HepG2 (cell line): ENCODE data around the gene EPHA10. TPM values are rescaled to one million over a fixed set of nuclear protein-coding genes. Genes with fewer than 3 reads are reported as not detected.
A peak's percentile ranks its signal among the peaks of the same experiment; 100 is the strongest.

Source experiments
- ATAC-seq: fragments of 200-7000 bp; cut with Tn5 transposase; 3 replicates; pipeline ENCODE4 v1.9.1; 2020; ENCODE audit warnings: mild to moderate bottlenecking, moderate library complexity
- BruUV-seq: library from RNA; stranded (reverse); fragments of 400-500 nt; replicated peaks from 2 replicates; lab custom pipeline; 2021; lab: Mats Ljungman, UMichigan
- CTCF ChIA-PET: fragments of 300-600 bp; formaldehyde crosslinking; extraction: SDS; loops from one replicate; lab custom pipeline; 2021; ENCODE audit warnings: low total read pairs, inconsistent platforms, low intra/inter-chr PET ratio; lab: Yijun Ruan, JAX
- POLR2A ChIA-PET: fragments of 350-600 bp; sonication (Branson Sonifier 250); formaldehyde crosslinking; loops from one replicate; lab custom pipeline; 2020; ENCODE audit warnings: antibody characterized with exemption, inconsistent platforms; lab: Yijun Ruan, JAX
- DNase-seq: peaks from one replicate; pipeline ENCODE4 v3.0.0-alpha.2; 2015; ENCODE audit warnings: low spot score
- FAIRE-seq: peaks from 3 replicates; lab custom pipeline; 2011; peaks lifted over from hg19 to GRCh38; lab: Jason Lieb, UNC
- H2AFZ ChIP-seq: one replicate; pipeline ENCODE4 v1.6.1; 2011; ENCODE audit warnings: low read length, inconsistent platforms
- H3K27ac ChIP-seq: fragments of 300-600 bp; 3 replicates; pipeline ENCODE4 v1.8.0; 2011; ENCODE audit warnings: mixed run types, mild to moderate bottlenecking, mixed read lengths, low read length, inconsistent platforms; ENCODE audit not compliant: insufficient read depth; ENCODE audit errors: extremely low read length
- H3K27me3 ChIP-seq, 2 experiments: fragments of 200-600 bp in 1 of 2; 2 replicates in 1 of 2; 3 replicates in 1 of 2; pipeline versions ENCODE4 v1.6.0 to v1.8.0; 2011; ENCODE audit warnings: low read length in 2 of 2, mild to moderate bottlenecking in 2 of 2, moderate library complexity in 2 of 2, inconsistent platforms in 1 of 2; ENCODE audit not compliant: insufficient read depth in 2 of 2, control insufficient read depth in 1 of 2
- H3K36me3 ChIP-seq, 2 experiments: fragments of 200-600 bp in 1 of 2; replicated peaks in 1 of 2; 2 replicates in 1 of 2; 3 replicates in 1 of 2; pipeline versions ENCODE4 v1.5.1 to v1.8.0; 2011; ENCODE audit warnings: low read length in 2 of 2, inconsistent platforms in 1 of 2; ENCODE audit not compliant: insufficient read depth in 2 of 2, control insufficient read depth in 1 of 2
- H3K4me1 ChIP-seq: 2 replicates; pipeline ENCODE4 v1.5.1; 2012; ENCODE audit warnings: low read length, inconsistent platforms; ENCODE audit not compliant: insufficient read depth
- H3K4me2 ChIP-seq: 2 replicates; pipeline ENCODE4 v1.6.0; 2011; ENCODE audit warnings: low read depth, low read length, inconsistent platforms
- H3K4me3 ChIP-seq, 3 experiments: fragments of 200-600 bp in 1 of 3; sonication (generic), shearing (Covaris generic) in 1 of 3; replicated peaks in 1 of 3; 2 replicates each; pipeline ENCODE4 v1.5.1; 2011 to 2016; ENCODE audit warnings: low read length in 3 of 3, inconsistent platforms in 2 of 3, low read depth in 2 of 3, mild to moderate bottlenecking in 2 of 3, control low read depth in 1 of 3, mixed read lengths in 1 of 3; ENCODE audit not compliant: insufficient read depth in 1 of 3
- H3K79me2 ChIP-seq: one replicate; pipeline ENCODE4 v1.6.1; 2011; ENCODE audit warnings: low read length, inconsistent platforms; ENCODE audit not compliant: insufficient read depth
- H3K9ac ChIP-seq: 2 replicates; pipeline ENCODE4 v1.6.0; 2011; ENCODE audit warnings: mild to moderate bottlenecking, low read depth, low read length, inconsistent platforms; ENCODE audit not compliant: insufficient read depth
- H3K9me3 ChIP-seq: 2 replicates; pipeline ENCODE4 v1.5.1; 2012; ENCODE audit warnings: mild to moderate bottlenecking, low read length
- H4K20me1 ChIP-seq: 2 replicates; pipeline ENCODE4 v1.6.0; 2011; ENCODE audit warnings: inconsistent platforms, mild to moderate bottlenecking, low read length, moderate library complexity; ENCODE audit not compliant: insufficient read depth
- ARNT ChIP-seq: fragments of 450-650 bp; IDR thresholded peaks from 2 replicates; pipeline ENCODE4 v1.6.1; 2017
- BHLHE40 ChIP-seq: IDR thresholded peaks from 2 replicates; pipeline ENCODE4 v1.6.1; 2011; ENCODE audit warnings: low read length, improper control_type of control experiment
- EEA1 ChIP-seq: sonication (generic); formaldehyde crosslinking; IDR thresholded peaks from 2 replicates; pipeline ENCODE4 v1.5.1; 2020; ENCODE audit warnings: mild to moderate bottlenecking, missing genetic modification reagents, borderline replicate concordance
- HNRNPL ChIP-seq: fragments of 200-400 bp; formaldehyde crosslinking; IDR thresholded peaks from 2 replicates; pipeline ENCODE4 v1.6.1; 2017; ENCODE audit warnings: mild to moderate bottlenecking, low read depth, low read length
- HNRNPUL1 ChIP-seq: fragments of 200-400 bp; formaldehyde crosslinking; IDR thresholded peaks from 2 replicates; pipeline ENCODE4 v1.6.1; 2017; ENCODE audit warnings: low read depth, mild to moderate bottlenecking, low read length, moderate library complexity
- IRF2 ChIP-seq: IDR thresholded peaks from 2 replicates; pipeline ENCODE4 v1.6.1; 2018; ENCODE audit warnings: missing genetic modification reagents, missing compliant biosample characterization
- ISX ChIP-seq: sonication (generic); formaldehyde crosslinking; conservative IDR thresholded peaks from 2 replicates; pipeline ENCODE4 v1.5.0; 2020; ENCODE audit warnings: missing genetic modification reagents
- MAZ ChIP-seq, 2 experiments: sonication (generic) in 1 of 2; formaldehyde crosslinking in 1 of 2; IDR thresholded peaks; 2 replicates each; pipeline versions ENCODE4 v1.5.0 to v1.6.1; 2012 to 2020; ENCODE audit warnings: low read depth in 2 of 2, mild to moderate bottlenecking in 2 of 2, borderline replicate concordance in 1 of 2, improper control_type of control experiment in 1 of 2, low read length in 1 of 2, missing genetic modification reagents in 1 of 2, moderate library complexity in 1 of 2
- MZF1 ChIP-seq: sonication (generic); formaldehyde crosslinking; IDR thresholded peaks from 2 replicates; pipeline ENCODE4 v1.8.1; 2023; ENCODE audit warnings: mild to moderate bottlenecking, missing genetic modification reagents, borderline replicate concordance
- NR2F6 ChIP-seq, 2 experiments: IDR thresholded peaks; 2 replicates each; pipeline ENCODE4 v1.6.1; 2016; ENCODE audit warnings: antibody characterized with exemption in 1 of 2, mild to moderate bottlenecking in 1 of 2
- SIN3B ChIP-seq: fragments of 150-350 bp; IDR thresholded peaks from 2 replicates; pipeline ENCODE4 v1.6.1; 2014; ENCODE audit warnings: low read length
- ZNF709 ChIP-seq: sonication (generic); formaldehyde crosslinking; IDR thresholded peaks from 2 replicates; pipeline ENCODE4 v1.5.0; 2020; ENCODE audit warnings: mild to moderate bottlenecking, missing genetic modification reagents
- ZNF83 ChIP-seq: sonication (generic); formaldehyde crosslinking; IDR thresholded peaks from 2 replicates; pipeline ENCODE4 v1.4.0; 2020; ENCODE audit warnings: missing genetic modification reagents, mild to moderate bottlenecking, borderline replicate concordance
- WGBS: methylation state at CpG from one replicate; pipeline ENCODE4 v1.1.6; 2017; ENCODE audit warnings: low lambda C conversion rate; 5-methylcytosine and 5-hydroxymethylcytosine counted together
- in situ Hi-C: cut with HindIII; loops from 2 replicates; pipeline ENCODE4 v1.10.0; 2017; ENCODE audit warnings: low pct_unique_long_range_greater_than_20kb; ENCODE audit not compliant: extremely low pct_ligation_motif_present
- intact Hi-C: fragments of 100-400 bp; cut with micrococcal nuclease; formaldehyde crosslinking; loops from one replicate; pipeline ENCODE4 v1.10.0; 2022; ENCODE audit not compliant: unreplicated experiment
- polyA plus RNA-seq, 8 experiments: library from polyadenylated mRNA; depleted of rRNA in 3 of 8; stranded (reverse) in 7 of 8; unstranded in 1 of 8; fragments of >200 nt; fragmentation: Illumina TruSeq in 4 of 8; extraction: Trizol in 4 of 8; gene quantifications; 2 replicates each; pipeline versions ENCODE4 v1.2.1 to v1.2.3, GENCODE V29; 2011 to 2016; ENCODE audit warnings: low read depth in 4 of 8, missing spikeins in 1 of 8, mixed read lengths in 1 of 8; ENCODE audit not compliant: insufficient read depth in 1 of 8
- total RNA-seq, 5 experiments: library from RNA; depleted of rRNA; stranded (reverse); fragments of >200 nt; fragmentation: Illumina TruSeq; extraction: Trizol; gene quantifications; 2 replicates each; pipeline ENCODE4 v1.2.3, GENCODE V29; 2016; ENCODE audit warnings: low read depth in 1 of 5
- TF ChIP-seq, protein P1 (sequence below): sonication (generic); formaldehyde crosslinking; IDR thresholded peaks from 2 replicates; pipeline ENCODE4 v1.5.0; 2020; ENCODE audit warnings: missing genetic modification reagents
- TF ChIP-seq, protein P2 (sequence below): sonication (generic); formaldehyde crosslinking; IDR thresholded peaks from 2 replicates; pipeline ENCODE4 v1.4.0; 2020; ENCODE audit warnings: missing genetic modification reagents
- TF ChIP-seq, protein P3 (sequence below): sonication (generic); formaldehyde crosslinking; IDR thresholded peaks from 2 replicates; pipeline ENCODE4 v1.4.0; 2020; ENCODE audit warnings: missing genetic modification reagents, mild to moderate bottlenecking, borderline replicate concordance

The EPHA10 gene
- total and polyA plus RNA-seq, 2 of the 13 experiments (the other 11 are each of a cell fraction or from before 2014, with no cell fraction given) = 0.11 to 0.58 TPM

DNA sequence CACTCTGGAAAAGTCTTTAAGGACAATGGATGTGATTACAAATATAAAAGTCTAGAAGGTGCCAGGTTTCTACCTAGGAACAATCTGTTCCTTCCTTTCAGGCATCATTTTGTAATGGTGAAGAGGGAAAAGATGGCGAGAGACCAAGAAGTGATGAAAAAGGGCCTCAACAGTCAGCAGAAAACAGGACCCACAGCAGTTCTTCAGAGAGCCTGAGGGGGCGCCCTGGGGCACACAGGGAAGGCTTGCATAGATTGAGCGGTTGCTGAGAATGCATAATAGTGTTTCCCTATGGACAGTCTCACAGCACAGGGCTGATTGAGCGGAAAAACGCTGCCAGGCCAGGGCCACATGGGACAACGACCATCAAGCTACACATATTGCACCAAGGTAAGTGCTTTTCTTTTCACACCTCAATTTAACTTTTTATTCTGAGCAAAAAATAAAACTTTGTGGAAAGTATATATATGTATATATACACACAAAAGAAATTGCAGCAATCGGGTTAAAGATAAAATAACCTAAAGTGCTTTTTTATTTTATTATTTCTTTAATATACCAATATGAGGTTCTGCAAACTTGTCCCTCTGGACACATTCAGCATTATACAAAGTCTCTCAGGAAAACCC, 46.2 kb upstream of the EPHA10 start:
- H3K79me2 ChIP-seq = peaks cover 15% of the 10 kb centered on the region
- ChIA-PET CTCF (interaction anchor here (1.4 kb wide), 1 partner anchor 49 kb away, joined by 6 read pairs; no protein-coding TSS in a partner anchor), POLR2A (no interaction called here)
- ATAC-seq (peak; percentile 39), DNase-seq (peak; percentile 78), FAIRE-seq (peak; percentile 26)
- no peak overlapping the region for H3K9ac ChIP-seq
- intact Hi-C loops = loop anchor here (1.0 kb wide), 1 partner anchor 49 kb away; no protein-coding TSS in a partner anchor
- BruUV-seq = no TSS peak
- H3K4me3 ChIP-seq = no peak overlapping the region
- H3K4me1 ChIP-seq = peaks cover 34% of the 10 kb centered on the region
- H3K4me2 ChIP-seq = no peak overlapping the region
- H3K9me3 ChIP-seq = no peaks in the 10 kb centered on the region
- in situ Hi-C loops = loop anchor here (5.0 kb wide), 1 partner anchor 46 kb away; the partner anchor contains the start of gene MTF1
- WGBS = 39% methylated on average over 7 of the region's 7 CpGs
- no peak overlapping the region for H3K27ac ChIP-seq
- peaks cover 2 to 26% of the 10 kb centered on the region in 2 experiments; a peak in 4 of 5 replicates for H3K36me3 ChIP-seq
- H3K27me3 ChIP-seq = no peaks in the 10 kb centered on the region; a peak in 1 of 5 replicates
- H4K20me1 ChIP-seq = peaks cover 5% of the 10 kb centered on the region; the same call in 1 of the 2 replicates
- H2AFZ ChIP-seq = no peak overlapping the region
- TF ChIP-seq NR2F6 (IDR thresholded peaks at IDR 0.05) = no peak
- no peak for TF ChIP-seq NR2F6 (CRISPR knock-in tag; IDR thresholded peaks at IDR 0.05)
- TF ChIP-seq, protein P1, sequence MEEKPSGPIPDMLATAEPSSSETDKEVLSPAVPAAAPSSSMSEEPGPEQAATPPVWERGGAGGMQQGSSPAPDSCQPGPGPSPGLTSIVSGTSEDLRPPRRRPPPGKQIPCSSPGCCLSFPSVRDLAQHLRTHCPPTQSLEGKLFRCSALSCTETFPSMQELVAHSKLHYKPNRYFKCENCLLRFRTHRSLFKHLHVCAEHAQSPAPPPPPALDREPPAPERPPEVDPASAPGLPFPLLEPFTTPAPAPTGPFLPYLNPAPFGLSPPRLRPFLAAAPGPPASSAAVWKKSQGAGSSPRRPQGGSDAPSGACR = no peak
- TF ChIP-seq IRF2 (CRISPR knock-in tag) = no peak
- TF ChIP-seq ARNT = no peak
- TF ChIP-seq ZNF709 (CRISPR knock-in tag) = no peak
- TF ChIP-seq EEA1 = no peak
- no peak for TF ChIP-seq ISX (CRISPR knock-in tag)
- no peak for TF ChIP-seq SIN3B
- TF ChIP-seq MZF1 = no peak
- TF ChIP-seq BHLHE40 = 0 out of 2 replicates have a peak, but pooled peaks have one; percentile 25
- TF ChIP-seq HNRNPUL1 = no peak
- TF ChIP-seq, protein P2, sequence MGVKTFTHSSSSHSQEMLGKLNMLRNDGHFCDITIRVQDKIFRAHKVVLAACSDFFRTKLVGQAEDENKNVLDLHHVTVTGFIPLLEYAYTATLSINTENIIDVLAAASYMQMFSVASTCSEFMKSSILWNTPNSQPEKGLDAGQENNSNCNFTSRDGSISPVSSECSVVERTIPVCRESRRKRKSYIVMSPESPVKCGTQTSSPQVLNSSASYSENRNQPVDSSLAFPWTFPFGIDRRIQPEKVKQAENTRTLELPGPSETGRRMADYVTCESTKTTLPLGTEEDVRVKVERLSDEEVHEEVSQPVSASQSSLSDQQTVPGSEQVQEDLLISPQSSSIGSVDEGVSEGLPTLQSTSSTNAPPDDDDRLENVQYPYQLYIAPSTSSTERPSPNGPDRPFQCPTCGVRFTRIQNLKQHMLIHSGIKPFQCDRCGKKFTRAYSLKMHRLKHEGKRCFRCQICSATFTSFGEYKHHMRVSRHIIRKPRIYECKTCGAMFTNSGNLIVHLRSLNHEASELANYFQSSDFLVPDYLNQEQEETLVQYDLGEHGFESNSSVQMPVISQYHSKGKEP (CRISPR knock-in tag) = no peak
- TF ChIP-seq, protein P3, sequence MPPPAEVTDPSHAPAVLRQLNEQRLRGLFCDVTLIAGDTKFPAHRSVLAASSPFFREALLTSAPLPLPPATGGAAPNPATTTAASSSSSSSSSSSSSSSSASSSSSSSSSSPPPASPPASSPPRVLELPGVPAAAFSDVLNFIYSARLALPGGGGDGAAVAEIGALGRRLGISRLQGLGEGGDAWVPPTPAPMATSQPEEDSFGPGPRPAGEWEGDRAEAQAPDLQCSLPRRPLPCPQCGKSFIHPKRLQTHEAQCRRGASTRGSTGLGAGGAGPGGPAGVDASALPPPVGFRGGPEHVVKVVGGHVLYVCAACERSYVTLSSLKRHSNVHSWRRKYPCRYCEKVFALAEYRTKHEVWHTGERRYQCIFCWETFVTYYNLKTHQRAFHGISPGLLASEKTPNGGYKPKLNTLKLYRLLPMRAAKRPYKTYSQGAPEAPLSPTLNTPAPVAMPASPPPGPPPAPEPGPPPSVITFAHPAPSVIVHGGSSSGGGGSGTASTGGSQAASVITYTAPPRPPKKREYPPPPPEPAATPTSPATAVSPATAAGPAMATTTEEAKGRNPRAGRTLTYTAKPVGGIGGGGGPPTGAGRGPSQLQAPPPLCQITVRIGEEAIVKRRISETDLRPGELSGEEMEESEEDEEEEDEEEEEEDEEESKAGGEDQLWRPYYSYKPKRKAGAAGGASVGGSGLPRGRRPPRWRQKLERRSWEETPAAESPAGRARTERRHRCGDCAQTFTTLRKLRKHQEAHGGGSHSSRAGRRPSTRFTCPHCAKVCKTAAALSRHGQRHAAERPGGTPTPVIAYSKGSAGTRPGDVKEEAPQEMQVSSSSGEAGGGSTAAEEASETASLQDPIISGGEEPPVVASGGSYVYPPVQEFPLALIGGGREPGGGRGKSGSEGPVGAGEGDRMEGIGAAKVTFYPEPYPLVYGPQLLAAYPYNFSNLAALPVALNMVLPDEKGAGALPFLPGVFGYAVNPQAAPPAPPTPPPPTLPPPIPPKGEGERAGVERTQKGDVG = peak; percentile 48; the same call in 1 of the 2 replicates
- no peak for TF ChIP-seq HNRNPL
- TF ChIP-seq ZNF83 (CRISPR knock-in tag) = no peak
- no peak for TF ChIP-seq MAZ (IDR thresholded peaks at IDR 0.05; ENCODE audit: borderline replicate concordance, low read depth, low read length)
- no peak for TF ChIP-seq MAZ (CRISPR knock-in tag; IDR thresholded peaks at IDR 0.05; ENCODE audit: low read depth)
